Panc1 (cell line): ENCODE data around the gene AKT3. TPM values are rescaled to one million over a fixed set of nuclear protein-coding genes. Genes with fewer than 3 reads are reported as not detected.

Experiments
- ATAC-seq: fragments of 200-7000 bp; cut with Tn5 transposase; 2 replicates; pipeline ENCODE4 v1.9.1; 2020; ENCODE audit warnings: mild to moderate bottlenecking, moderate library complexity
- BruUV-seq: library from RNA; stranded (reverse); fragments of 400-500 nt; replicated peaks from 2 replicates; lab custom pipeline; 2021; lab: Mats Ljungman, UMichigan
- CTCF ChIA-PET: fragments of 300-600 bp; sonication (Branson Sonifier 250); formaldehyde crosslinking; loops from one replicate; lab custom pipeline; 2022; ENCODE audit warnings: antibody characterized with exemption; lab: Charles Lee
- POLR2A ChIA-PET: fragments of 300-600 bp; sonication (Branson Sonifier 250); formaldehyde crosslinking; loops from one replicate; lab custom pipeline; 2022; ENCODE audit warnings: antibody characterized with exemption; lab: Charles Lee
- DNase-seq: peaks from one replicate; pipeline ENCODE4 v3.0.0-alpha.2; 2010; ENCODE audit warnings: low read depth, low spot score
- H3K27ac ChIP-seq: 2 replicates; pipeline ENCODE4 v1.5.1; 2011; ENCODE audit warnings: mild to moderate bottlenecking, low read length, inconsistent platforms
- H3K27me3 ChIP-seq: fragments of 200-500 bp; sonication (Bioruptor generic); 2 replicates; pipeline ENCODE4 v1.6.0; 2014; ENCODE audit warnings: low read length, inconsistent platforms; ENCODE audit not compliant: control insufficient read depth, insufficient read depth
- H3K36me3 ChIP-seq: fragments of 200-500 bp; sonication (Bioruptor generic); 2 replicates; pipeline ENCODE4 v1.5.1; 2014; ENCODE audit warnings: inconsistent platforms, mild to moderate bottlenecking, low read length, moderate library complexity; ENCODE audit not compliant: control insufficient read depth, insufficient read depth
- H3K4me1 ChIP-seq: 2 replicates; pipeline ENCODE4 v1.5.1; 2011; ENCODE audit warnings: inconsistent platforms, mild to moderate bottlenecking, low read length, moderate library complexity; ENCODE audit not compliant: control insufficient read depth, insufficient read depth
- H3K4me3 ChIP-seq, 2 experiments: 2 replicates each; pipeline ENCODE4 v1.5.1; 2011 to 2012; ENCODE audit warnings: low read depth in 2 of 2, low read length in 2 of 2, mild to moderate bottlenecking in 2 of 2, inconsistent platforms in 1 of 2, moderate library complexity in 1 of 2
- H3K9me3 ChIP-seq: fragments of 200-500 bp; sonication (Bioruptor generic); 2 replicates; pipeline ENCODE4 v1.5.1; 2014; ENCODE audit warnings: low read depth, mild to moderate bottlenecking, inconsistent platforms, low read length, moderate library complexity; ENCODE audit not compliant: control insufficient read depth, insufficient read depth
- CTCF ChIP-seq: fragments of 450-650 bp; IDR thresholded peaks from 2 replicates; pipeline ENCODE4 v1.5.1; 2017; ENCODE audit warnings: mild to moderate bottlenecking
- POLR2AphosphoS5 ChIP-seq: IDR thresholded peaks from 2 replicates; pipeline ENCODE4 v1.6.1; 2012; ENCODE audit warnings: mild to moderate bottlenecking, low read depth, low read length, moderate library complexity
- REST ChIP-seq, 2 experiments: IDR thresholded peaks; 2 replicates each; pipeline ENCODE4 v1.6.1; 2011 to 2012; ENCODE audit warnings: low read depth in 2 of 2, control low read depth in 1 of 2, low read length in 1 of 2, mild to moderate bottlenecking in 1 of 2, moderate library complexity in 1 of 2; ENCODE audit not compliant: insufficient read depth in 1 of 2
- SIN3A ChIP-seq: IDR thresholded peaks from 2 replicates; pipeline ENCODE4 v1.6.1; 2012; ENCODE audit warnings: low read depth, mild to moderate bottlenecking, low read length, moderate library complexity, borderline replicate concordance; ENCODE audit not compliant: insufficient read depth
- TCF7L2 ChIP-seq: IDR thresholded peaks from 2 replicates; pipeline ENCODE4 v1.6.1; 2011; ENCODE audit warnings: mild to moderate bottlenecking, low read depth, low read length, inconsistent platforms
- in situ Hi-C: cut with HindIII; loops from 2 replicates; pipeline ENCODE4 v1.10.0; 2016; ENCODE audit warnings: low sequenced_read_pairs, low pct_unique_long_range_greater_than_20kb
- intact Hi-C: fragments of 100-400 bp; cut with micrococcal nuclease; formaldehyde crosslinking; loops from one replicate; pipeline ENCODE4 v1.10.0; 2022; ENCODE audit not compliant: unreplicated experiment
- total RNA-seq: library from RNA; stranded (reverse); gene quantifications from one replicate; pipeline ENCODE4 v1.2.1, GENCODE V29; 2021; ENCODE audit not compliant: unreplicated experiment

Gene AKT3
- total RNA-seq, 1 experiment from 2014 or later, result 11.0 TPM

- POLR2A ChIA-PET, result no interaction called here
- Histone ChIP-seq H3K27me3 (no peaks in the 10 kb centered on the region), H3K36me3 (no peaks in the 10 kb centered on the region), H3K9me3 (no peaks in the 10 kb centered on the region), H3K27ac (no peak overlapping the region), H3K4me3 (no peak overlapping the region), H3K4me1 (no peaks in the 10 kb centered on the region)
- BruUV-seq, result no TSS peak
- no peak for ATAC-seq
- in situ Hi-C loops, result no loop called here
- CTCF ChIA-PET, result interaction anchor here (0.7 kb wide), 1 partner anchor 233 kb away, joined by 4 read pairs; no protein-coding TSS in a partner anchor
- no peak for TF ChIP-seq POLR2AphosphoS5
- intact Hi-C loops, result no loop called here
- no peak for DNase-seq
Measured at GRCh38 chr1:243501002-243501401, 349.0 kb downstream of the AKT3 start.

GRCh38 chr1:243500512-243500911 is 349.5 kb downstream of the AKT3 start:
- Histone ChIP-seq H3K4me1 (no peaks in the 10 kb centered on the region), H3K27me3 (no peaks in the 10 kb centered on the region), H3K4me3 (no peak overlapping the region), H3K9me3 (no peaks in the 10 kb centered on the region), H3K36me3 (no peaks in the 10 kb centered on the region), H3K27ac (no peak overlapping the region)
- BruUV-seq, result no TSS peak
- POLR2A ChIA-PET, result no interaction called here
- CTCF ChIA-PET, result interaction anchor here (0.7 kb wide), 1 partner anchor 234 kb away, joined by 4 read pairs; no protein-coding TSS in a partner anchor
- TF ChIP-seq TCF7L2, result no peak
- no peak for TF ChIP-seq POLR2AphosphoS5
- TF ChIP-seq SIN3A, result no peak
- TF ChIP-seq CTCF, result no peak
- TF ChIP-seq REST (IDR thresholded peaks at IDR 0.05; ENCODE audit: insufficient read depth in 1 of 2, low read depth in 2 of 2, low read length in 1 of 2), result no peak
- in situ Hi-C loops, result no loop called here
- no peak for DNase-seq
- no peak for ATAC-seq
- intact Hi-C loops, result no loop called here

GRCh38 chr1:243499711-243500110 is 350.3 kb downstream of the AKT3 start:
- ATAC-seq, result no peak
- no peak for DNase-seq
- Histone ChIP-seq H3K27ac (no peak overlapping the region), H3K9me3 (no peaks in the 10 kb centered on the region), H3K36me3 (no peaks in the 10 kb centered on the region), H3K27me3 (no peaks in the 10 kb centered on the region), H3K4me1 (no peaks in the 10 kb centered on the region), H3K4me3 (no peak overlapping the region)
- BruUV-seq, result no TSS peak
- intact Hi-C loops (no loop called here), in situ Hi-C loops (no loop called here)
- POLR2A ChIA-PET, result no interaction called here
- TF ChIP-seq CTCF (no peak), TCF7L2 (no peak), SIN3A (no peak), POLR2AphosphoS5 (no peak), REST (IDR thresholded peaks at IDR 0.05; ENCODE audit: insufficient read depth in 1 of 2, low read depth in 2 of 2, low read length in 1 of 2) (no peak)
- CTCF ChIA-PET, result no interaction called here
